Glutamatergic neuron (in vitro differentiated cells): ENCODE measurements around the gene ANKRD33B. TPM values are rescaled to one million over a fixed set of nuclear protein-coding genes. Genes with fewer than 3 reads are reported as not detected.

Source experiments
- DNase-seq: peaks from one replicate; pipeline ENCODE4 v3.0.0; 2022
- H3K27ac Mint-ChIP-seq: one replicate; pipeline ENCODE4 v1.8.0; 2020; ENCODE audit warnings: mild to moderate bottlenecking, mixed read lengths, inconsistent platforms; ENCODE audit not compliant: unreplicated experiment
- H3K27me3 Mint-ChIP-seq: one replicate; pipeline ENCODE4 v1.8.0; 2020; ENCODE audit warnings: mild to moderate bottlenecking, moderate library complexity, mixed read lengths, inconsistent platforms; ENCODE audit not compliant: unreplicated experiment
- H3K36me3 Mint-ChIP-seq: one replicate; pipeline ENCODE4 v1.8.0; 2020; ENCODE audit warnings: mild to moderate bottlenecking, mixed read lengths, inconsistent platforms; ENCODE audit not compliant: unreplicated experiment
- H3K4me1 Mint-ChIP-seq: one replicate; pipeline ENCODE4 v1.8.0; 2020; ENCODE audit warnings: mild to moderate bottlenecking, low read depth, mixed read lengths, inconsistent platforms; ENCODE audit not compliant: unreplicated experiment
- H3K4me3 Mint-ChIP-seq: one replicate; pipeline ENCODE4 v1.8.0; 2020; ENCODE audit warnings: mild to moderate bottlenecking, mixed read lengths, inconsistent platforms; ENCODE audit not compliant: unreplicated experiment
- H3K9me3 Mint-ChIP-seq: one replicate; pipeline ENCODE4 v1.8.0; 2020; ENCODE audit warnings: mild to moderate bottlenecking, moderate library complexity, mixed read lengths, inconsistent platforms; ENCODE audit not compliant: unreplicated experiment
- CTCF ChIP-seq: fragments of 200-600 bp; sonication (generic); IDR thresholded peaks from one replicate; pipeline ENCODE4 v1.5.0; 2021; ENCODE audit not compliant: partially characterized antibody, unreplicated experiment
- total RNA-seq: library from RNA; stranded (reverse); fragmentation: NEBNext Ultra II Directional; extraction: Animal tissue kit (Norgen Biotek cat#: 25700); gene quantifications from one replicate; pipeline ENCODE4 v1.2.1, GENCODE V29; 2021; ENCODE audit not compliant: unreplicated experiment

Gene ANKRD33B
- total RNA-seq, 1 donor from 2014 or later, result 14.5 TPM

DNA sequence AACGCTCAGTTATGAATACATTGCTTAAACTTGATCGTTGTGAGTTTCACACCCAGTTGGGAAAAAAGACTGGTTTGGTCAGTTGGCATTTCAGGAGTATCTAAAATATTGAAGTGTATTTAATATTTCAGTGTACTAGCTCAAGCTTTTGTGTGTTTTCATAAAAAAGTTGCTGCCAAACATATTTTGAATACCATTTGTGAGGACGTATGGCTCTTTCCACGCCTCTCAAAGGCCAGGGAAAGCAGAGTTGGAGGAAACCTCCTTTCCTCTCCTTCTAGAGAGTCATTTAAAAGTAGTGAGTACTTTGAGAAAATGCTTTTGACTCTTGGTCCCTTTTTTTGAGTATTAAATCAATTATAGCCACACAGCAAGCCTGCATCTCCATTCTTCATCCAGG lies 43.2 kb upstream of the ANKRD33B start:
- Mint-ChIP-seq H3K4me3 (no peak overlapping the region), H3K4me1 (peaks cover 24% of the 10 kb centered on the region), H3K27me3 (peaks cover 24% of the 10 kb centered on the region), H3K9me3 (peaks cover 40% of the 10 kb centered on the region), H3K27ac (no peak overlapping the region), H3K36me3 (peaks cover 14% of the 10 kb centered on the region)
- no peak for TF ChIP-seq CTCF
- DNase-seq, result no peak

- Mint-ChIP-seq H3K27ac (no peak overlapping the region), H3K4me1 (peaks cover 30% of the 10 kb centered on the region), H3K4me3 (no peak overlapping the region), H3K9me3 (peaks cover 40% of the 10 kb centered on the region), H3K27me3 (peaks cover 24% of the 10 kb centered on the region), H3K36me3 (peaks cover 14% of the 10 kb centered on the region)
- TF ChIP-seq CTCF, result peak; percentile 54
- DNase-seq, result no peak
These were observed 42.2 kb upstream of the ANKRD33B start for GRCh38 chr5:10521466-10522223.

- peaks cover 24% of the 10 kb centered on the region for H3K27me3 Mint-ChIP-seq
- H3K9me3 Mint-ChIP-seq, result peaks cover 37% of the 10 kb centered on the region
- no peak overlapping the region for H3K4me3 Mint-ChIP-seq
- no peak for TF ChIP-seq CTCF
- peaks cover 14% of the 10 kb centered on the region for H3K36me3 Mint-ChIP-seq
- H3K4me1 Mint-ChIP-seq, result peaks cover 30% of the 10 kb centered on the region
- no peak for DNase-seq
- no peak overlapping the region for H3K27ac Mint-ChIP-seq
These were observed 41.7 kb upstream of the ANKRD33B start for GRCh38 chr5:10522224-10522611.

GRCh38 chr5:10524376-10525123 lies 39.3 kb upstream of the ANKRD33B start:
- peaks cover 35% of the 10 kb centered on the region for H3K9me3 Mint-ChIP-seq
- peaks cover 33% of the 10 kb centered on the region for H3K4me1 Mint-ChIP-seq
- H3K27ac Mint-ChIP-seq, result peak overlapping the region; percentile 95
- DNase-seq, result peak; percentile 94
- H3K27me3 Mint-ChIP-seq, result peaks cover 24% of the 10 kb centered on the region
- peaks cover 14% of the 10 kb centered on the region for H3K36me3 Mint-ChIP-seq
- H3K4me3 Mint-ChIP-seq, result peak overlapping the region; percentile 73
- TF ChIP-seq CTCF, result no peak

- TF ChIP-seq CTCF, result no peak
- Mint-ChIP-seq H3K27me3 (peaks cover 24% of the 10 kb centered on the region), H3K4me1 (peaks cover 33% of the 10 kb centered on the region), H3K4me3 (peak overlapping the region; percentile 73), H3K9me3 (peaks cover 37% of the 10 kb centered on the region), H3K27ac (peak overlapping the region; percentile 95), H3K36me3 (peaks cover 19% of the 10 kb centered on the region)
- no peak for DNase-seq
These were observed 38.8 kb upstream of the ANKRD33B start for GRCh38 chr5:10525124-10525495.
